GM04504 (cell line): Measurements from ENCODE around the gene RPGRIP1L.
"Not testable (repeated sequence)": the region's sequence is repeated elsewhere in the genome, so short reads cannot be mapped to it uniquely, and the experiment has no call there.

ENCODE experiments used
- DNase-seq: peaks from one replicate; pipeline ENCODE4 v3.0.0-alpha.2; 2012; ENCODE audit warnings: low read depth

RPGRIP1L gene

DNA sequence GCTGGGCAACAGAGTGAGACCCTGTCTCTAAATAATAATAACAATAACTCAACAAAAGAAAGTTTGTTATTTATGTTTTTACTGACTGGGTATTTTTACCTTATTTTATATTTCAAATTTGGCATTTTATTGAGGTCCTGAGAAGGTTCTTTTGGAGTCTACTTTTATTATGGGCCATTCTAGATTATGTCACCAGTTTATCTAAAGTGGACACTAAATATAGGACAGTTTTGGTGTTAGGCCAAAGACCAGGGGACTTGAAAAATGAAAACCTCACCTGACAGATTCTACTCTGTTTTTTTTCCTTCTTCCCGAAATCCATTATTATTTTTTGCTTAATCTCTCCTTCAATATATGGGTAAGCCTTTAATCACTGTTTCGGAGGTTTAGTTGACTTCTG, 8.4 kb upstream of the RPGRIP1L start:
- no peak for DNase-seq

DNA sequence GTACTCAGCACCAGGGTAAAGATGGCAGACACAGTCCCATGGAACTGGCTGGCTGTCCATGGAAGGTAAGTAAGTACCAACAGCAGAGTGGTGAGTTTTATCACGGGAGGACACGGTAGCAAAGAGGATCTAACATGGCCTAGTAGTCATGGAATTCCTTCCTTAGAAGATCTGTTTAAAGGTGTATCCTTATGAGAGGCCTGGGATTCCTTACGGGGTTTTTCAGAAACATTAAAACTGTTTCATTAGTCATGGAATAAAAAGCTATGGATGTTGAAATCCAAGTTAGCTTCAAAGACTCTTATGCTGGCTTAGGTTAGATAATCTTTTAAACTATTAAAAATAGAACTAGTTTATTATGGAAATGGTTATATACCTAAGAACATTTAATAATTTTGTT, 7.7 kb upstream of the RPGRIP1L start:
- DNase-seq: no peak

DNA sequence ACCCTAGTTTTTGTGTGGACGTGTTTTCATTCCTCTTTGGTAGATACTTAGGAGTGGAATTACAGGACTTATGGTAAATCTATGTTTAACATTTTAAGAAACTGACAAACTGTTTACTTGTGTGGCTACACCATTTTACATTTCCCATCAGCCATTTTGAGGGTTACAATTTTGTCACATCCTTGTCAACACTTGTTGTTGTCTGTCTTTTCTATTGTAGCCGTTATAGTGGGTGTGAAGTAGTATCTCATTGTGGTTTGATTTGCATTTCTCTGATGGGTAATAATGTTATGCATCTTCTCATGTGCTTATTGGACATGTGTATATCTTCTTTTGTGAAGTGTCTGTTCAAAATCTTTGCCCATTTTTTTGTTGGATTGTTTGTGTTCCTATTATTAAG, 4.8 kb upstream of the RPGRIP1L start:
- no peak for DNase-seq

- no peak for DNase-seq
These were observed 4.0 kb upstream of the RPGRIP1L start for GRCh38 chr16:53707671-53708070.

DNA sequence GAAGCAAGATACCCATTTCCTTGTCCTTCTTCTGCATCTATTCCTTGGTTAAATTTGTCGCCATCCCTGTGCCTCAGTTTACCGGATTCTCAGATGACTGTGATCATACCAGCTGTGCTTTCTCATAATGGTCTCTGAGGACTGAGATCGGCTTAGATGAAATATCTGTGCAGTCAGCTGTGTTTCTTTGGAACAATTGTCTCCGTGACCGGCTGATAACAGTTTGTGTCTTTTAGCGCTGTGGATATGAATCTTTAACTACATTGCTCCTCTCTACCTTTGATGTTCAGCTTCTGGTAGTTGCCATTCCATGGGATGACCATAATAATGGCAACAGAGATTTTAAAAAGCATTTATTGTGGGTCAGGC, 770 bp upstream of the RPGRIP1L start:
- no peak for DNase-seq

GRCh38 chr16:53698271-53698670, 5.4 kb downstream of the RPGRIP1L start:
- not testable (repeated sequence) for DNase-seq

DNA sequence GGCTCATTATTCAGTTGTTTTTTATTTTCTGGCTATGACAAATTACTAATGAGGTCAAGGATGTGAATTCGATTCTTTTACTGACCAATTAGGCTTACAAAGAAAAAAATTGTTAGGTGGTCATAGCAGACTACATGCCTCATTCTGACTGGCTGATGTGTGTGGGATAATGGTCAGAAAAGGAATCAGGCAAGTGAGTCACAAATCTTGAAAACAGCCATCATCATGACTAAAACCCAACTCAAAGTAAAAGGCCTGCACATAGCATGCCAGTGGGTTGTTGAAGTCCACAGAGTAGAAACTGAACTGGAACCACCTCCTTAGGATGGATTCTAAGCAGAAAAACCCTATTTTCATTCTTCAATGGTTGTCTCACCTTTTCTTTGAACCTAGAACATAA, 8.6 kb downstream of the RPGRIP1L start:
- DNase-seq: peak; percentile 75

GRCh38 chr16:53693320-53693719, 10.3 kb downstream of the RPGRIP1L start:
- DNase-seq: no peak

GRCh38 chr16:53692146-53692545, 11.5 kb downstream of the RPGRIP1L start:
- DNase-seq: no peak

- DNase-seq: no peak
These were observed 12.9 kb downstream of the RPGRIP1L start for GRCh38 chr16:53690771-53691170.

DNA sequence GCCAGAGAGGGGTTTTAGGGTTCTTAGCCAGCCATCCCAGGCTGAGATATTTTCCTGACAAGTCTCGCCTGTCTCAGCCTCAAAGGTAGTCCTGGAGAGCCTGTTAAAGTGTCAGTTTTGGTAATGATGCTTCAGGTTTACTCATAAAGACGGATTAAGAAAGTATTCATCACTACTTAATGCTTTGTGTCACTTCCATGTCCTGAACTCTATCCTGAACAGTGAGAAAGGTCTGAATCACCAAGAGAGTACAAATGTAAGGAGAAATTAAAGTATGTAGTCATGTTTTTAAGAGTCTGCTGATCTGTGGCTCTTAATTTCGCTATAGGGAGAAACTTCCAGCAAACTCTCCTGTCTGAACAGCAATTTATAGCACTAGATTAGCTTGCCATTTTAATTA, 14.0 kb downstream of the RPGRIP1L start:
- no peak for DNase-seq

DNA sequence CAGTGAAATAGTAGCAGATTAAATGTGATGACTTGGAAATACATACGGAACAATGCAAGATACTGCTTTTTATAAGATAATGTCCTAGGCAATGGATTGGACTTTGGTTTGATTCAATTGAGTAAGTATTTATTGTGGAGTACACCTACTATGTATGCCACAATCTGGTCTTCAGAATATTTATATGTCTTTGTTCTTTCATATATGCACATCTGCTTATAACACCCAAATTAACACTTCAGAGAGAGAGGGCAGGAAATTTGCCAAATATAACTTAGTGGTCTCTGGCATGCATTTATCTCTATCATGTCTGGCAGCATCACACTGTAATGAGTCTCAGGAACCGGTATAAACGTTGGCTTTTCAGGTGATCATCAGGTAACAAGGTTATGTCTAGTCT, 16.9 kb downstream of the RPGRIP1L start:
- DNase-seq: no peak

GRCh38 chr16:53685334-53685733, 18.3 kb downstream of the RPGRIP1L start:
- not testable (repeated sequence) for DNase-seq

GRCh38 chr16:53681354-53681753, 22.3 kb downstream of the RPGRIP1L start:
- no peak for DNase-seq

DNA sequence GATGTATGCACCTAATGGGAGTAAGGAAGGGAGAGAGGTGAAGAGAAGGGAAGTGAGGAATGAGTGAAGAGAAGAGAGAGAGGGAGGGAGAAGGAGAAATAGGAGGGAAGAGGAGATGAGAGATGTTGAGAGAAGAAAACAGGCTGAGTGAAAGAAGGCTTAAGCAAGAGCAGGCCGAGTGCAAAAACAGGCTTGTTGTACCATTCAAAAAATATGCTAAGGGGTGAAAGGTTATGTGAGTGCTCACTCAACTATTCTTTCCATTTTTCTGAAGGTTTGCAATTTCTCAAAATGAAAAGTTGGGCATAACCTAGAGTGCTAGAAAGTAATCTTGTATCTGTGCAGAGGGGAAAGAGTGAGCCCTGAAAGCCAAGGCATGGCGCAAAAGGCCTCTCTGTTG, 22.9 kb downstream of the RPGRIP1L start:
- DNase-seq: no peak

- DNase-seq: no peak
These were observed 24.8 kb downstream of the RPGRIP1L start for GRCh38 chr16:53678756-53679343.

- no peak for DNase-seq
These were observed 25.5 kb downstream of the RPGRIP1L start for GRCh38 chr16:53678155-53678554.

DNA sequence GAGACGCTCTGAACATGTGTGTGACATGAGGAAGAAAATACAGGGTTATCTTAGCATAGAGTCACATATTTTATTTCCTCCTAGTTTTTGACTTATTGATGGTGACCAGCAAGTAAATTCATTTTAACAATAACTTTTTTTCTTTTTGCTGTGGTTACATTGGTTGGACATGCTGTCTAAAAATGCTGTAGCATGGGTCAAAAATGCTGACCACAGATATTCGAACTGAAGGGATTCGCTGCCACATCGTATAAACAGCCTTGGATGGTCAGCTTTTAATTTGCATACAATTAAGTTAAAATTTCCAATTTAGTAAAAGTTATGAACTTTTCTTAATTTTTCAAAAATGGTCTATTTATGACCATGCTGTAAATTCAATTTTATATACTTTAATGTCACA, 30.5 kb downstream of the RPGRIP1L start:
- no peak for DNase-seq

GRCh38 chr16:53672461-53672860, 31.2 kb downstream of the RPGRIP1L start:
- no peak for DNase-seq

DNA sequence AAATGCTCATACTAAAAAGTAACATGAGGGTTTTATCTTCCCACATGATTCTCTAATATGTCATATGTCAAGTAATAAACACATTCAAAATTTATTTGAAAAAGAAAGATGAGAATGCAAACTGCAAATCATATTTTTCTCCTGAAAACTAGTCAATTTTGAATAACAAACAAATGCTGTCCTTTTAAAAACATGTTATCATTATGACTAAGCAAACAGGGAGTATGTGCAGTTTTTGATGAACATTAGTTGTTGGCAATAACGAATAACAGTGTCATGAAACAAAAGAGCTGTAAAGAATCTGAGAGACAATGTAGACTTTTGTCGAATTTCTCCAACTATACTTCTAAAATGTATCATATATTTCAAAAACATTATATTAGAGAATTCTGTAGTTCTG, 34.8 kb downstream of the RPGRIP1L start:
- DNase-seq: no peak

DNA sequence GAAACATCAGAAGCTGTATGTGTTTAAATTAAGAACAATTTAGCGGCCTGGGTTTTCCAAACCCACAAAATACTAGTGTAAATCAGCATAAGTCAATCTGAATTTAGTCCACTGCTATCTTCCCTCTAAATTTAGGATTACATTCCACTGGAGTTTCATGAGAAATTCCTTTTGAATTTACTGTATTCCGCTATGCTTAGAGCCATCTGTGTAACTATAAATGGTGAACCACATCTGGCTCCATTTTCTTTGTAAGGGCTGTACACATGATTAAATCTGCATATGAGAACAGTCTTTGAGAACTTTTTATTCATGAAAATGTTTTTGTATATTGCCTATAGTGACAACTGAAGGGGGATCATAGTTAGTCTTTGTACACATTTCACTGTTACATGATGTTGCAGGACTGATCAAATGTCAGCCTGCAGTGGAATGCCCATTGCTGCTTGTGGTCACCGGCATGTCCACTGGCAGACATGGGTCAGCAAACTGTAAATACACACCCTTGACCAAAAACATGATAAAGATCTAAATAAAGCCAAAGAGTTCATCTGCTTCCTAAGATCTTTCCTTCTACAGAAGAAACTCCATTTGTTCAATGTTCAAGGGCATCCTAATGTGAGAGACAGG, 36.8 kb downstream of the RPGRIP1L start:
- peak; percentile 39 for DNase-seq

DNA sequence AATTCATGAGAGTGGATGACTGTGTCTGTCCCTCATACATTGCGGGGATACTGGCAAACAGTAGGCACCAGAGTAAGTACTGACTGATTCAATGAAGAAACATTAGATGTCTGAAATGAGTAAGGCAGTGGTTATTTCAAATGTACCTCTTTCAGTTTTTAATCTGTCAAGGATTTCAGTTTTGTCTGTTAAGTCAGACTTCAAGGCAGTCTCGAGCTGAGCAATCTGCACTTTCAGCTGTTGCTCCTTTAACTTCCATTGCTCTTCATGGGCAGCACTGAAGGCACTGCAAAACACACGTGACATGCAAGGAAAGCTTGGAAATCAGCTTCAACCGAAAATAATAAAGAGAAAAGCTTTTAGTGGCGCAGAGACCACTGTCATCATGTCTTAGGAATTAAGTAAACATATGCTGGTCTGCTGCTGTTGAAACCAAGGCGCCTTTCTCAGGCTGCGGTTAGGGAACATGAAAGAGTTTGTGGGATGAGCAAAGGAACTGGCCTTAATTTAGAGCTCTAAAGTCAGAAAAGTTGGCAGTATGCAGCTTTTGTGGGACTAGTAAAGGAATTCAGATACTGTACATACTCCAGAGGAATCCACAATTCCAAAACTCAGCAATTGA, 38.8 kb downstream of the RPGRIP1L start:
- peak; percentile 97 for DNase-seq

DNA sequence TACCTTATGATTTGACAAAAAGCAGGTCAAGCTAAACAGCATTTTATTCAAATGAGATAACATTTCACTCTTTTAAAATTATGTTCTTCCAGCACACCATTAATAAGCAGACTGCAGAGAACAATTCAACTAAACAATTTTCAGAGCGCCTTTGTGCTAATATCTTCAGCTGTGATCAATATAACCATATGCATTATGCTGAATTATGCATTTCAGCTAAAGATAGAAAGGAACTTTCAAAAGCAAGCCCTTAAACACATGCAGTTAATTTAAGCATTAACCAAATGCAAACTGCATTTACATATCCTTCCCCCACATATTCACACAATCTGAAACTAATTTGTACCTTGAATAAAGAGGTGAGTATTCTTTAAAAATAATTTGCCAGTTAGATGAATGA, 41.6 kb downstream of the RPGRIP1L start:
- no peak for DNase-seq

DNA sequence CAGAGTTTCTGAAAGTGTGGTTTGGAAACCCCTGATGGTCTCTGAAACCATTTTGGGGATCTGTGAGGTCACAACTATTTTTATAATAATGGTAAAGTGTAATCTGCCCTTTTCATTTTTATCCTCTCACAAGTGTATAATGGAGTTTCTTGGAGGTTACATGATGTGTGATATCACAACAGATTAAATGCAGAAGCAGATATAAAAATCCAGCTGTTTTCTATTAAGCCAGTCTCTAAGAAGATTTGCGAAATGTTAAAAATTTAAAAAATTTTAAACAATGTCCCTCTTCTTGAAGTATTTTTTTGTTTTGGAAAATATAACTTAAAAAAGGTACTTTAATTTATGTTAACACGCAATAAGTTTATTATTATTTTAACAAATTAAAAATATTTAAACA, 48.7 kb downstream of the RPGRIP1L start:
- no peak for DNase-seq
